ENCODE data around the gene KLF4. TPM values are rescaled to one million over a fixed set of nuclear protein-coding genes. Genes with fewer than 3 reads are reported as not detected.

Gene KLF4
- 88.3 and 123 TPM in 2 replicates for total RNA-seq

GRCh38 chr9:107489687-107490605 is at the start of gene KLF4:
Gene KLF4, minus strand, starts transcription at chr9:107489769. Its CDS starts 597 bp downstream, at chr9:107489172.

Small RNA genes lying within 50 kb of the gene (small RNA-seq; reads per million reads assigned to genes)
- gene HMGN2P32 (not detected), gene RNU6-492P (not detected)

Other genes with a start within 250 kb of the KLF4 start
- gene RAD23B, start 206.5 kb downstream of the KLF4 start, total RNA-seq: 105 and 168 TPM in 2 replicates